ENCODE measurements around the gene PALS1. TPM values are rescaled to one million over a fixed set of nuclear protein-coding genes. Genes with fewer than 3 reads are reported as not detected.

The PALS1 gene
- total and polyA plus RNA-seq, 2 of the 8 experiments (the other 6 are each of a cell fraction or from before 2014, with no cell fraction given) = 6.7 to 25.1 TPM

DNA sequence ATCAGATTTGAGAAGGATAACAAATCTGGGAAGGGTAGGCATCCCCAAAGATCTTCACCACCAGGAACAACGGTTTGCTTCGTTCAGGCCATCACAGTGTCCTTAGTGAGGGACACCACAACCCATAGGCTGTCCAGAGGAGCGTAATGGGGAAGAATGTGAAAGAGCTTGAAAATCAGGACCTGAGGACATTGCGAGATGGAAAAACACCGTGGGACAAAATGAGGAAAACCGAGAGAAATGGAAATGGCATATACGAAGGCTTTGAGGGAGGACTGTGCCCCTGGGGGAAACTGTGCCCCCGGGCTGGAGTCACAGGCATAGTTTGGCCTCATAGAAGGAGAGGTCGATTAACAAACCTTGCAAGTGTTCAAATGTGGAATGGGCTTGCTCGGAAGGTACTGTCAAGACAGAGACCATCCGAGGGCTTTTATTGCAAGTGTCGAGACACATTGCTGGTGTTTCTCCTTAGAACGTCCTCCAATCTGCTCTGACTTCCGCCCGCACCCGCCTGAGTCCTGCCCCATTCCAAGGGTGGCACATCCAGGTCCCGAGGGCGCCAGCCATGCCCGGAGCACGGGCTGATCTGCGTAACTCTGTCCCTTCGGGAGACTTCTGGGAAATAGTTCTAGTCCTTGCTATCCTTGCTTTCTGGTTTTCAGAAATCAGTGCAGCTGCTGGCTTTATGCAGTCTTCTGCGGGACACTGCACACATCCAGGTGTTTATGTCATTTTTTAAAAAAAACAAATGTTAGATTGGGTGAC is 885 bp upstream of the PALS1 start:
- ChIA-PET CTCF (ENCODE audit: partially characterized antibody) (interaction anchor here (0.6 kb wide), 1 partner anchor 74 kb away, joined by 3 read pairs; no protein-coding TSS in a partner anchor), POLR2A (ENCODE audit: partially characterized antibody) (interaction anchor here (1.1 to 3.0 kb wide), 9 partner anchors 10 to 119 kb away, joined by 3 to 13 read pairs (median 4); partner anchors contain the start of gene ATP6V1D)
- no peak overlapping the region for H3K14ac ChIP-seq (ENCODE audit: insufficient read length)
- peak in 1 of 2 experiments; percentile 57 for DNase-seq (ENCODE audit: low read depth in 1 of 2, low spot score in 2 of 2)
- H2AFZ ChIP-seq (ENCODE audit: low read length) = peak overlapping the region; percentile 97
- no peak overlapping the region for H2BK120ac ChIP-seq (replicated peaks; ENCODE audit: low read depth, low read length)
- peak overlapping the region; percentile 62 to 95 (median 85) for H3K4me3 ChIP-seq (ENCODE audit: extremely low read depth in 1 of 4, insufficient read depth in 2 of 4, low read depth in 3 of 4, low read length in 4 of 4)
- no peak overlapping the region for H2BK20ac ChIP-seq (ENCODE audit: low read length)
- peak overlapping the region; percentile 86 to 97 for H3K4me2 ChIP-seq (ENCODE audit: insufficient read depth in 1 of 2, low read depth in 2 of 2, low read length in 2 of 2)
- H3K79me1 ChIP-seq (ENCODE audit: low read depth, low read length) = no peaks in the 10 kb centered on the region
- no peak overlapping the region for H2AK5ac ChIP-seq (ENCODE audit: low read depth, low read length)
- H4K5ac ChIP-seq (ENCODE audit: insufficient read length, low read depth, low read length) = peak overlapping the region; percentile 60
- peak overlapping the region; percentile 5 for H3K56ac ChIP-seq (replicated peaks; ENCODE audit: insufficient read length, low read depth, low read length)
- FAIRE-seq = no peak
- H3K9me3 ChIP-seq (ENCODE audit: insufficient read depth in 2 of 2, low read depth in 1 of 2, low read length in 1 of 2) = no peaks in the 10 kb centered on the region
- H3K36me3 ChIP-seq (ENCODE audit: control insufficient read depth in 2 of 4, insufficient read depth in 4 of 4, low read length in 3 of 4) = no peaks in the 10 kb centered on the region
- H4K20me1 ChIP-seq (replicated peaks in 1 of 2; ENCODE audit: control insufficient read depth in 1 of 2, insufficient read depth in 2 of 2, low read length in 2 of 2) = no peaks in the 10 kb centered on the region
- peaks cover 4% of the 10 kb centered on the region; the same call in 1 of the 2 replicates for H3K23me2 ChIP-seq (ENCODE audit: low read depth, low read length)
- H3K4ac ChIP-seq (replicated peaks; ENCODE audit: insufficient read length, low read depth, low read length) = no peak overlapping the region
- no peak overlapping the region; the same call in 1 of the 2 replicates for H2BK12ac ChIP-seq (ENCODE audit: low read depth, low read length)
- peaks cover 0 to 32% of the 10 kb centered on the region in 2 experiments; a peak in 2 of 4 replicates for H3K79me2 ChIP-seq (ENCODE audit: control insufficient read depth in 1 of 2, insufficient read depth in 2 of 2, low read length in 2 of 2)
- H4K91ac ChIP-seq (replicated peaks; ENCODE audit: insufficient read length, low read length) = no peak overlapping the region
- H3K23ac ChIP-seq (ENCODE audit: insufficient read length) = no peak overlapping the region
- WGBS, 2 experiments (ENCODE audit: extremely low coverage in 1 of 2, insufficient coverage in 1 of 2, insufficient read length in 1 of 2, insufficient replicate concordance in 2 of 2, low coverage in 1 of 2, low lambda C conversion rate in 2 of 2, missing lambda C conversion rate in 1 of 2) = 35% methylated on average over 23 of the region's 23 CpGs; no CpG with 5 or more reads in 1 of the 2 experiments
- no peak overlapping the region for H2BK15ac ChIP-seq (ENCODE audit: low read length)
- H3K27me3 ChIP-seq (replicated peaks in 1 of 4; ENCODE audit: control insufficient read depth in 3 of 4, extremely low read depth in 1 of 4, insufficient read depth in 3 of 4, low read length in 3 of 4) = peaks cover 0 to 8% (median 7%) of the 10 kb centered on the region in 4 experiments; a peak in 5 of 7 replicates
- no peak overlapping the region for H3K27ac ChIP-seq (ENCODE audit: low read depth, low read length)
- H2BK5ac ChIP-seq (ENCODE audit: low read depth, low read length) = no peak overlapping the region; the same call in 1 of the 2 replicates
- no peak overlapping the region for H4K8ac ChIP-seq (ENCODE audit: extremely low read depth, insufficient read depth, low read length)
- peak overlapping the region; percentile 62 to 69 (median 68) for H3K9ac ChIP-seq (replicated peaks in 1 of 4; ENCODE audit: extremely low read depth in 1 of 4, low read depth in 3 of 4, low read length in 3 of 4)
- H3K4me1 ChIP-seq (replicated peaks in 1 of 4; ENCODE audit: control insufficient read depth in 3 of 4, insufficient read depth in 4 of 4, low read length in 3 of 4) = peaks cover 0 to 4% (median 2%) of the 10 kb centered on the region in 4 experiments; a peak in 3 of 7 replicates
- peak overlapping the region; percentile 15; the same call in 1 of the 2 replicates for H3K18ac ChIP-seq (ENCODE audit: extremely low read depth, low read length)
- no peak for TF ChIP-seq POLR2AphosphoS5 (IDR thresholded peaks at IDR 0.05; ENCODE audit: low read depth, low read length)
- TF ChIP-seq GTF2F1 (IDR thresholded peaks at IDR 0.05; ENCODE audit: borderline replicate concordance, low read depth, low read length) = no peak
- TF ChIP-seq KDM5A (IDR thresholded peaks at IDR 0.05; ENCODE audit: low read length) = no peak
- no peak for TF ChIP-seq POU5F1 (IDR thresholded peaks at IDR 0.05; ENCODE audit: low read depth, low read length)
- TF ChIP-seq, protein P1, sequence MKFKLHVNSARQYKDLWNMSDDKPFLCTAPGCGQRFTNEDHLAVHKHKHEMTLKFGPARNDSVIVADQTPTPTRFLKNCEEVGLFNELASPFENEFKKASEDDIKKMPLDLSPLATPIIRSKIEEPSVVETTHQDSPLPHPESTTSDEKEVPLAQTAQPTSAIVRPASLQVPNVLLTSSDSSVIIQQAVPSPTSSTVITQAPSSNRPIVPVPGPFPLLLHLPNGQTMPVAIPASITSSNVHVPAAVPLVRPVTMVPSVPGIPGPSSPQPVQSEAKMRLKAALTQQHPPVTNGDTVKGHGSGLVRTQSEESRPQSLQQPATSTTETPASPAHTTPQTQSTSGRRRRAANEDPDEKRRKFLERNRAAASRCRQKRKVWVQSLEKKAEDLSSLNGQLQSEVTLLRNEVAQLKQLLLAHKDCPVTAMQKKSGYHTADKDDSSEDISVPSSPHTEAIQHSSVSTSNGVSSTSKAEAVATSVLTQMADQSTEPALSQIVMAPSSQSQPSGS (IDR thresholded peaks at IDR 0.05; ENCODE audit: low read length) = no peak
- no peak for TF ChIP-seq EP300 (IDR thresholded peaks at IDR 0.05; ENCODE audit: borderline replicate concordance in 1 of 2, low read depth in 2 of 2, low read length in 2 of 2)
- TF ChIP-seq SIX5 (IDR thresholded peaks at IDR 0.05; ENCODE audit: low read depth, low read length) = no peak
- no peak for TF ChIP-seq BCL11A (IDR thresholded peaks at IDR 0.05; ENCODE audit: low read depth in 2 of 2, low read length in 2 of 2)
- TF ChIP-seq KDM4A (IDR thresholded peaks at IDR 0.05; ENCODE audit: low read depth, low read length, severe bottlenecking) = peak; percentile 27
